T-helper 2 cell treated with Interferon-gamma antibody and Interleukin-4, amounts not matched to agents 5 μg/mL and 100 μg/mL, for 36 hours (primary cell): ENCODE results near the gene BRAT1.
A peak's percentile ranks its signal among the peaks of the same experiment; 100 is the strongest.

Experiments used
- DNase-seq: peaks from one replicate; pipeline ENCODE4 v3.0.0; 2021; ENCODE audit warnings: low spot score
- H3K27ac Mint-ChIP-seq: one replicate; pipeline ENCODE4 v1.8.0; 2021; ENCODE audit warnings: mild to moderate bottlenecking, mixed read lengths
- H3K27me3 Mint-ChIP-seq: one replicate; pipeline ENCODE4 v1.8.0; 2021; ENCODE audit warnings: low read depth, mixed read lengths
- H3K36me3 Mint-ChIP-seq: one replicate; pipeline ENCODE4 v1.8.0; 2021; ENCODE audit warnings: low read depth, mixed read lengths
- H3K4me1 Mint-ChIP-seq: one replicate; pipeline ENCODE4 v1.8.0; 2021; ENCODE audit warnings: low read depth, mixed read lengths
- H3K4me3 Mint-ChIP-seq: one replicate; pipeline ENCODE4 v1.8.0; 2022; ENCODE audit warnings: mild to moderate bottlenecking, moderate library complexity, mixed read lengths
- H3K9me3 Mint-ChIP-seq: one replicate; pipeline ENCODE4 v1.8.0; 2021; ENCODE audit warnings: mixed read lengths

The BRAT1 gene

GRCh38 chr7:2512713-2513112, 42.6 kb downstream of the BRAT1 start:
- Mint-ChIP-seq H3K4me3 (peak overlapping the region; percentile 19), H3K27me3 (peaks cover 12% of the 10 kb centered on the region), H3K27ac (peak overlapping the region; percentile 72), H3K4me1 (peaks cover 40% of the 10 kb centered on the region), H3K36me3 (no peaks in the 10 kb centered on the region), H3K9me3 (no peaks in the 10 kb centered on the region)
- DNase-seq, result no peak

DNA sequence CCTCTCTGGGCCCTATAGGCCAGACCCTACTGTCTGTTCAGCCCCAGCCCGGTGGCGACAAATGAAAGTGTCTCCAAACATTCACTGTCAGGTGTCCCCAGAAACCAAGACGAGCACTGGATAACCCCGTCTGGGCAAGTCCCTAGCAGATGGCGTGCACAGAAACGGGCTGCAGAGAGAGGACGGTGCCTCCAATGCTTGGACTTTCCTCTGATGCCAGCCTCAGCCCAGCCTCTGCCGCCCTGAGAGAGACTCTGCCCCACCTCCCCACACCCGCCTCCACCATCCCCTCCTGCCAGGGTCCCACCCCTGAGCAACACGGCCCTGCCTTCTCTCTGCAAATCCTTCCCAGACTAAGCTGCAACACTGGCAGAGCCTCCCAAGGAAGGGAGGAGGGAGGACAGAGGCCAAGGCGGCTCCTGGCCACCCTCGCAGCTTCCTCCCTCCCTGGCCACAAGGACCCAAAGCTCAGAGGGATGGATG, 43.1 kb downstream of the BRAT1 start:
- Mint-ChIP-seq H3K4me3 (peak overlapping the region; percentile 42), H3K27ac (peak overlapping the region; percentile 82), H3K4me1 (peaks cover 37% of the 10 kb centered on the region), H3K9me3 (no peaks in the 10 kb centered on the region), H3K27me3 (peaks cover 7% of the 10 kb centered on the region), H3K36me3 (no peaks in the 10 kb centered on the region)
- DNase-seq, result no peak

- DNase-seq, result no peak
- Mint-ChIP-seq H3K4me3 (peak overlapping the region; percentile 57), H3K4me1 (peaks cover 37% of the 10 kb centered on the region), H3K36me3 (no peaks in the 10 kb centered on the region), H3K9me3 (no peaks in the 10 kb centered on the region), H3K27me3 (peaks cover 5% of the 10 kb centered on the region), H3K27ac (peak overlapping the region; percentile 82)
These were observed 43.6 kb downstream of the BRAT1 start for GRCh38 chr7:2511769-2512168.

DNA sequence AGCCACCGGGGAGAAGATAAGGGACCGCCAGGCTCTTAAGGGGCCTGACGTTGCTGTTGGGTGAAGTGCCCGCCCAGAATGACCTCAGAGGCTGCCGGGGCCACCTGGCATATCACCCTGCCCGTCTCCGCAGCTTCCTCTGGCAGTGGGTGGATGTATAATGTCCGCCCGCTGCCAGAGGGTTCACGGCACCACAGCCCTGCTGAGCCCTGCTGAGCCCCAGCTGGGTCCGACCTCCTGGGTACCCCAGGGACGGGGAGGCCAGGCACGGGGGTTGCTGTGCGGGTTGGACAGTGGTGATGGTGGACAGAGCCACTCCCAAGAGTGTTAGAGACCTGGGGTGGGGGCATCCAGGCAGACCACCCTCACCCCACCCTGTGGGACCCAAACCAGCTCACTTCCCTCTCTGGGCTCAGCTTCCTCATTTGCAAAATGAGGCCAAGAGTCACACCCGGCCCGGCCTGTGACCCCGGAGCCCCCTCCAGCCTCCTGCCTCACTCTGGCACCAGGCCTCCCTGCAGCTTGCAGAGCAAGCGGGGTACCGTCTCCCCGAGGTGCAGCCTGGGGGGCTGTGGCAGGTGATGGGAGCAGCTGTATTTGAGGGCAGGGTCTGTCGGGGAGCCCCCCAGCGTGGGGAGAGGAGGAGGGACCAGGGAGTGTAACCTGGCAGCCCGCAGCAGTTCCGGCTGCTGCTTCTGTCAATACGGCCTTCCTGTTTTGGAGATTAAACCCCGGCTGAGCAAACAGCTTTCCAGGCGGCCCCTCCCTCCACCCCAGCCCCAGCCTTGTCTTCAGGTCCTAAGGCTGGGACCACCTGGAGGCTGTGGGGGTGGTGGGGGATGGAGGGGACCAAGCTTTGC, 44.2 kb downstream of the BRAT1 start:
- Mint-ChIP-seq H3K4me1 (peaks cover 39% of the 10 kb centered on the region), H3K27me3 (peaks cover 5% of the 10 kb centered on the region)

GRCh38 chr7:2510130-2510776, 45.1 kb downstream of the BRAT1 start:
- Mint-ChIP-seq H3K36me3 (no peaks in the 10 kb centered on the region), H3K27ac (peak overlapping the region; percentile 79), H3K27me3 (peaks cover 5% of the 10 kb centered on the region), H3K4me3 (peak overlapping the region; percentile 45), H3K9me3 (no peaks in the 10 kb centered on the region), H3K4me1 (peaks cover 39% of the 10 kb centered on the region)
- no peak for DNase-seq

More for the DNA sequence above, 44.2 kb downstream of the BRAT1 start:
- Mint-ChIP-seq H3K27ac (peak overlapping the region; percentile 82), H3K4me3 (peak overlapping the region; percentile 57), H3K36me3 (no peaks in the 10 kb centered on the region), H3K9me3 (no peaks in the 10 kb centered on the region)
- no peak for DNase-seq

- no peak for DNase-seq
- H3K27me3 Mint-ChIP-seq, result peaks cover 5% of the 10 kb centered on the region
- H3K4me3 Mint-ChIP-seq, result peak overlapping the region; percentile 67
- H3K36me3 Mint-ChIP-seq, result no peaks in the 10 kb centered on the region
- peaks cover 39% of the 10 kb centered on the region for H3K4me1 Mint-ChIP-seq
- no peaks in the 10 kb centered on the region for H3K9me3 Mint-ChIP-seq
- H3K27ac Mint-ChIP-seq, result no peak overlapping the region
These were observed 45.9 kb downstream of the BRAT1 start for GRCh38 chr7:2509298-2509906.

DNA sequence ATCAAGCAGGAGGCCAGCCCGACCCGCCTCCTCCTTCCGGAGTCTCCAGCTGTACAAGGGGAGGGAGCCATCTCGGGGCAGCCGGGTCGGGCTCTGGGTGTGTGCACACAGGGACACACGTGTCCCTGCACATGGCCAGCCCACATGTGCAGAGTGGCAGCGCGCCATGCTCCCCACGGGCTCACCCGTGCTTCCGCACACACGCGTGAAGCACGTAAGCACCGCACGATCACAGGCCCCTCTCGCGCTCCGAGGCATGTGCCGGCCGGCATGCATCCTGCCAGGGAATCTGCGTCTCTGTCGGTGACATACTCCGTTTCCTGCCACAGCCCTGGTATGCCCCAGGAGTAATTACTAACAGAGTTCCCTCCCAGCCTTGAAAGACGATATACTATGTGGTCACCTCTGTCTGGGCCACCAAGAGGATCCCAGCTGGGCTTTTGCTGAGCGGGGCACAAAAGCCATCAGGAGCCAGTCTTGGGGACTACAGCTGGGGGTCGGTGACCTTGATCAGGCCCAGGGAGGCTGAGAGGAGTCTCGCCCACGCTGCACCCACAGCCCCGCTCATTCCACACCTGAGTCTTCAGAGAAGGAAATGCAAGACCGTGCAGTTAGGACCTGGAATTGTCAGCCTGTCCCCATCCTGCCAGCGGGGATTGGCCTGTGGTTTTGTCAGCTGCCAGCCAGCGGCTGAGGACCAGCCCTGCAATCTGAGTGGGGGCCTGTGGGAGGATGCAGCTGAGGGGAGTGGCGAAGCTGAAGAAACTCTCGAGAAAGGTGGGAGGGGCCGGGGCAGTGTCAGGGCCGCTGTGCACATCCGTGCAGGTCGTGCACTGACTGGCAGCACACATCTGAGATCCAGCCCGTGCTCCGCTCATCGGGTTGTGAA, 46.8 kb downstream of the BRAT1 start:
- Mint-ChIP-seq H3K27me3 (peaks cover 5% of the 10 kb centered on the region), H3K27ac (peak overlapping the region; percentile 76), H3K36me3 (no peaks in the 10 kb centered on the region), H3K4me3 (peak overlapping the region; percentile 67), H3K4me1 (peaks cover 39% of the 10 kb centered on the region), H3K9me3 (no peaks in the 10 kb centered on the region)
- DNase-seq, result peak; percentile 52

DNA sequence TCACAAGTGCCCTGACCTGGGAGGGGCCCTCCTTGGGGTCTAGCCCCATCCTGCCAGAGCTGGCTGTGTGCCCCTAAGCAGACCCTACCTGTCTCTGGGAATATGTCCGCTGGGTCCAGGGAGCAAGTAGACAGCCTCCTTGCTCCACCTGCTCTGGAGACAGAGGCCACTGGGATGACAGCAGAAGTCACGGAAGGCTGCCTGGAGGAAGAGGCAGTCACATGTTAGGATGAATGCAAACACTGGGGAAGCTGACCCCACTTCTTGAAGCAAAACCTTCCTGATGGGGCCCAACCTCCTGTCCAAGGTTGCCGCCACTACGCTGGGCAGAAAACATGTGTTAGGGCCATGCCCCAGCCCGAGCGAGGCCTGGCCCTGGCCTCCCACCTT, 47.4 kb downstream of the BRAT1 start:
- H3K4me3 Mint-ChIP-seq, result no peak overlapping the region
- H3K4me1 Mint-ChIP-seq, result peaks cover 38% of the 10 kb centered on the region

GRCh38 chr7:2507208-2507916, 48.0 kb downstream of the BRAT1 start:
- no peaks in the 10 kb centered on the region for H3K27me3 Mint-ChIP-seq
- H3K9me3 Mint-ChIP-seq, result no peaks in the 10 kb centered on the region
- H3K36me3 Mint-ChIP-seq, result no peaks in the 10 kb centered on the region
- H3K4me3 Mint-ChIP-seq, result no peak overlapping the region
- H3K4me1 Mint-ChIP-seq, result peaks cover 32% of the 10 kb centered on the region
- H3K27ac Mint-ChIP-seq, result no peak overlapping the region
- no peak for DNase-seq

More for the DNA sequence above, 47.4 kb downstream of the BRAT1 start:
- Mint-ChIP-seq H3K27me3 (peaks cover 3% of the 10 kb centered on the region), H3K36me3 (no peaks in the 10 kb centered on the region), H3K9me3 (no peaks in the 10 kb centered on the region), H3K27ac (no peak overlapping the region)
- DNase-seq, result no peak

DNA sequence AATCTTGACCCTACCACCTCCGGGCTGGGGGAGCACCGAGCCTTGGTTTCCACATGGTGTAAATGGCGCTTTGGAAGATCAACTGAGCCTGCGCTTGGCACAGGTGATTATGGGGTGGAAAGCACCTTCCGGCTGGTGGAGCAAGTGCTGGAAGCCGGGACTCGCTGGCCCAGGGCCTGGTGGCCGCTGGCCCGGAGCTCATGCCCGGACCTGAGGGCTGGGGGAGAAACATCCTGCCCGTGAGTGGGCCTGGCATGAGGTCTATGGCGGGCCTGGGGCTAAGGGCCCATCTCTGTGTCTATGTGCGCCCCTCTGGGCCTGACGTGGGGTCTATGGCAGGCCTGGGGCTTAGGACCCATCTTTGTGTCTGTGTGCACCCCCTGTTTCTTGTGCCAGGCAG, 49.9 kb downstream of the BRAT1 start:
- Mint-ChIP-seq H3K9me3 (no peaks in the 10 kb centered on the region), H3K4me1 (peaks cover 24% of the 10 kb centered on the region), H3K27me3 (no peaks in the 10 kb centered on the region), H3K4me3 (no peak overlapping the region), H3K27ac (no peak overlapping the region), H3K36me3 (no peaks in the 10 kb centered on the region)
- no peak for DNase-seq

DNA sequence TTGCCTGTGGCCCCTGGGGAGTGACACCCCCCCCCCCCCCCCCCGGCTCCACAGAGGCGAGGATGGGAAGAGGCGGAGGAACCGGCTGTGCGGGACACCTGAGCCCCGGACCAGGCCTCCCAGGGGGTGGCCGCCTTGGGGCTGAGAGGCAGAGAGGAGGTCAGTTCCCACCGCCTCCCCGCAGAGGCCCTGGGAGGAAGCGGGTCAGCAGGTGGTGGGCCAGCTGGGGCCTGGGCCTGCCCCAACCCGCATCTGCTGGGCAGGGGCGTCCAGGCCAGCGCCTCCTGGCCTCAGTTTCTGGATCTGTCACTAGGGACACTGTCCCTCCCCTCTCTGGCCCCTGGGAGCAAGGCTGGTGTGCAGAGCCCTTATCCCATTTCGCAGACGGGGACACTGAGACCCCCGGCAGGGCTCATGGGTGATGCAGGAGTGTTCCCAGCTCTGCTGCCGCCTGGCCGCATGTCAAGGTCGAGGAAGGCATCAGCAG, 50.4 kb downstream of the BRAT1 start:
- peaks cover 19% of the 10 kb centered on the region for H3K4me1 Mint-ChIP-seq
- H3K27me3 Mint-ChIP-seq, result no peaks in the 10 kb centered on the region

DNA sequence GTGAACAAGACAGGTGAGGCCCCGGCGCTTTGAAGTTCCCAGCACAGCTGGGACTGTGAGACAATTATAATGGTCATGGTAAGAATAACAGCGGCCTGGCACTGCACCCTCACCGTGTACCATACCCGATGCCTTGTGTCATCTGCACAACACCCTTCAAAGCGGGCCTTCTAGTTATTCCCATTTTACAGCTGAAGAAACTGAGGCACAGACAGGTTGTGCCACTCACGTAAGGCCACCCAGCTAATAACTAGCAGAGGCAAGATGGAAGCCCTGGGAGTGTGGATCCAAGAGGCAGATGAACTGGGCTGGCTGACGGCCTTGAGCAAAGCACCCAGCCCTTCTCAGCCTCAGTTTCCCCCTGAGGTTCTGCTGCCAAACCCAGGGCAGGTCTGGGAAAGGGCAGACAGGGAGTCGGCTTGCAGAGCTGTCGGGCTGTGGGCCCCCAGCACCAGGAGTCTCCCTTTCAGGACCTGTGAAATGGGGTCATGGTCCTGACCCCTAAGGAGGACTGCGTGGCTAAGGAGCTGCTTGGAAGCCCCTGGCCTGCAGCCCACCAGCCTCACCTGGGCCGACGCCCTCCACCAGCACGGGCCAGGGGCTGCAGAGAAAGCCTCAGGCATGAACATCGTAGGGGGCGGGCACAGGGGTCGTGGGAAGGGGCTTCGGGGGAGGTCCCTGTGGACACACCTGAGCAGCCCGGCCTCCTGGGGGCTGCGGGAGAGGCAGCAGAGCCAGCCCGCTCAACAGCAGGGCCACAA, 51.0 kb downstream of the BRAT1 start:
- Mint-ChIP-seq H3K27ac (no peak overlapping the region), H3K4me3 (no peak overlapping the region), H3K9me3 (no peaks in the 10 kb centered on the region), H3K4me1 (peaks cover 14% of the 10 kb centered on the region), H3K36me3 (no peaks in the 10 kb centered on the region), H3K27me3 (no peaks in the 10 kb centered on the region)
- no peak for DNase-seq

More for the DNA sequence above, 50.4 kb downstream of the BRAT1 start:
- H3K36me3 Mint-ChIP-seq, result no peaks in the 10 kb centered on the region
- no peak for DNase-seq
- no peaks in the 10 kb centered on the region for H3K9me3 Mint-ChIP-seq
- no peak overlapping the region for H3K4me3 Mint-ChIP-seq
- no peak overlapping the region for H3K27ac Mint-ChIP-seq
